HG02678 (cell line): ENCODE data around the gene METTL8.
A peak's percentile ranks its signal among the peaks of the same experiment; 100 is the strongest.

Source experiments
- ATAC-seq: cut with Tn5 transposase; IDR thresholded peaks from one replicate; pipeline ENCODE4 v1.9.1; 2021; ENCODE audit warnings: mild to moderate bottlenecking, moderate library complexity; ENCODE audit not compliant: unreplicated experiment

METTL8 gene

GRCh38 chr2:171433763-171434012, at the start of gene METTL8:
Gene METTL8 (minus strand): TSS chr2:171433990. CDS start chr2:171392185, 41,805 bp downstream.
- no peak for ATAC-seq

- ATAC-seq: no peak
Observed at GRCh38 chr2:171482877-171483276, 49.1 kb upstream of the METTL8 start.

- no peak for ATAC-seq
Observed at GRCh38 chr2:171482308-171482707, 48.5 kb upstream of the METTL8 start.

GRCh38 chr2:171480908-171481307, 47.1 kb upstream of the METTL8 start:
- ATAC-seq: no peak

GRCh38 chr2:171479154-171479814, 45.5 kb upstream of the METTL8 start:
- no peak for ATAC-seq

GRCh38 chr2:171478345-171478744, 44.6 kb upstream of the METTL8 start:
- no peak for ATAC-seq

- ATAC-seq: no peak
Observed at GRCh38 chr2:171475979-171476378, 42.2 kb upstream of the METTL8 start.

GRCh38 chr2:171470129-171470528, 36.3 kb upstream of the METTL8 start:
- no peak for ATAC-seq

- no peak for ATAC-seq
Observed at GRCh38 chr2:171469176-171469575, 35.4 kb upstream of the METTL8 start.

- no peak for ATAC-seq
Observed at GRCh38 chr2:171460537-171460936, 26.7 kb upstream of the METTL8 start.

GRCh38 chr2:171459498-171459897, 25.7 kb upstream of the METTL8 start:
- ATAC-seq: no peak

- no peak for ATAC-seq
Observed at GRCh38 chr2:171452773-171453172, 19.0 kb upstream of the METTL8 start.

- ATAC-seq: no peak
Observed at GRCh38 chr2:171451074-171451473, 17.3 kb upstream of the METTL8 start.

GRCh38 chr2:171447675-171448074, 13.9 kb upstream of the METTL8 start:
- no peak for ATAC-seq

- ATAC-seq: no peak
Observed at GRCh38 chr2:171441470-171441869, 7.7 kb upstream of the METTL8 start.

- no peak for ATAC-seq
Observed at GRCh38 chr2:171436307-171436706, 2.5 kb upstream of the METTL8 start.

GRCh38 chr2:171434013-171434989, 511 bp upstream of the METTL8 start, which contains the start of gene DCAF17:
Gene DCAF17 (plus strand): TSS chr2:171434226. CDS start chr2:171434578, 352 bp downstream.
- ATAC-seq: peak; percentile 93

- no peak for ATAC-seq
Observed at GRCh38 chr2:171432969-171433762, 624 bp downstream of the METTL8 start.

GRCh38 chr2:171432206-171432968, 1.4 kb downstream of the METTL8 start:
- ATAC-seq: no peak

- ATAC-seq: no peak
Observed at GRCh38 chr2:171431677-171432167, 2.1 kb downstream of the METTL8 start.
